GM21619 (cell line): ENCODE results near the gene C1QTNF12.
"Not testable (repeated sequence)": the region's sequence is repeated elsewhere in the genome, so short reads cannot be mapped to it uniquely, and the experiment has no call there.

Experiments used
- ATAC-seq: cut with Tn5 transposase; IDR thresholded peaks from one replicate; pipeline ENCODE4 v1.9.1; 2021; ENCODE audit not compliant: unreplicated experiment

C1QTNF12 gene

DNA sequence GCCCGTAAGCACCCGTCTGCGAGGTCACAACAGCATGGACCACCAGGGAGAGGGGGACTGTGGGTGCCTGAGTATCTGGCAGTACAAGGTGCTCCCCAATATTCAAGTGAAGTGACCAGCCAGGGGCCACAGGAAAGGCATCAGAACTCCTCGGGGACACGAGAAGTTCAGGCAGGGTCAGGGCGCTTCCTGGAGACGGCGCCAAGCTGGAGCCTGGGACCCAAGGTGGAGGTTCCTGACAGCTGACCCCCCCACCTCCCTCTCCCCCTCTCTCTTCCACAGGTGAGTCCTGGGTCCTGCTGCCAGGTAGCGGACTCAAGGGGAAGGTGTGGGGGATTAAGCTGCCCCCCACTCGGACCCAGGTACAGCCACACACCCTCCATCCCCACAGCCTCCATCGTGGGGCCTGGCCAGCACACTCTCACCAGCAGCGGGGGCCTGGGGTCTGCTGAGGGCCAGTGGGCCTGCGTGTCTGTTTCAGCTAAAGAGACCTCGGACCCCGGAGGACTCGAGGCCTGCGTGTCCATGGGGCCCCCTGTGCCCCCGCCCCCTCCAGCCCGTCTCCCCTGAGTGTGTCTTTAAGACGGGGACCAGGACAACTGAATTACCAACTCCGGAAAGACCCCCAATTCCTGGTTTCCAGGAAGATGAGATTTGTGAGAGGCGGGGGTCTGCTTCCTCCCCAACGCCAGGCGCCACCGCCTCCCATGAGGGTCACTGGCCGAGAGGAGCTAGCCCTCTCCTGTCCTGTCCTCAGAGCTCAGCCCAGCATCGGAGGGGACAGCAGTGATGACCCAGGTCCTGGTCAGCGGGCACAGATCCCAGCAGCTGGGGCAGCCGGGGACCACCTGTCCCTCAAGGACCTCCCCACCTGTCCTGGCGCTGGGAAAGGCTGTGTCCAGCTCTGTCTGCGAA, 46.3 kb downstream of the C1QTNF12 start:
- no peak for ATAC-seq

DNA sequence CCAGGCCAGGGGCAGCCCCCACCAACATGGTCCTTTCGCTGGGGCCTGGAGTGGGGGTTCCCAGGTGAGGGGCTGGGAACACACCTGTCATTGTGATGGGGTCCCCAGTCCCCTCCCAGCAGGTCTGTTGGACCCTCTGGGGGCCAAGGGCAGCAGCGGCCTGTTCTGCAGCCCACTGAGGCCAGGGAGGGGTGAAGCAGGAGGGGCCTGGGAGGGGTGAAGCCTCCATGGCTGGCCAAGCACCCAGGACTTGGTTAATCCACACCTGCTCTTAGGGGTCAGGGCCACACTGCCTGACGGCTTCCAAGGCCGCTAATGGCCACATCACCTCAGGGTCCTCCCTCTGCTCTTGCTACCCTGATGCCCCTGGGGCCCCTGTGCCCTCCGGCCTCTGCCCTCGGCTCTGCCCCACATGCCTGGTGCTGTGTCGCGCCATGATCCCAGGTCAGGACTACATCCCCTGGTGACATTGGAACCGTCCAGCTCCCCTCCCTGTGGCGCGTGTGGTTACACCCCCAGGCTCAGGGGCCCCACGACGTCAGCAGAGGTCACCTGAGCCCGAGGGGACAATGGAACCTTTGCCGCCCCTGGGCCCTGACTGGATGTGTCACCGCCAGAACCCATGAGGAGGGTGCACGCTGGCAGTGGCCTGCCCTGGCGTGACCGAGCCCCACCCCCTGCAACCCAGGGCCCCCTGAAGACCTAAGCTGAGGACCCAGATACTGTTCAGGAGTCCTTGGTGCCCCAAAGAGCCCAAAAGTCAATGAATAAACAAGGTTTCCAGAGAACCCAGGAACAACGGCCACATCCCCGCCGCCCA, 47.2 kb downstream of the C1QTNF12 start:
- ATAC-seq, result no peak

DNA sequence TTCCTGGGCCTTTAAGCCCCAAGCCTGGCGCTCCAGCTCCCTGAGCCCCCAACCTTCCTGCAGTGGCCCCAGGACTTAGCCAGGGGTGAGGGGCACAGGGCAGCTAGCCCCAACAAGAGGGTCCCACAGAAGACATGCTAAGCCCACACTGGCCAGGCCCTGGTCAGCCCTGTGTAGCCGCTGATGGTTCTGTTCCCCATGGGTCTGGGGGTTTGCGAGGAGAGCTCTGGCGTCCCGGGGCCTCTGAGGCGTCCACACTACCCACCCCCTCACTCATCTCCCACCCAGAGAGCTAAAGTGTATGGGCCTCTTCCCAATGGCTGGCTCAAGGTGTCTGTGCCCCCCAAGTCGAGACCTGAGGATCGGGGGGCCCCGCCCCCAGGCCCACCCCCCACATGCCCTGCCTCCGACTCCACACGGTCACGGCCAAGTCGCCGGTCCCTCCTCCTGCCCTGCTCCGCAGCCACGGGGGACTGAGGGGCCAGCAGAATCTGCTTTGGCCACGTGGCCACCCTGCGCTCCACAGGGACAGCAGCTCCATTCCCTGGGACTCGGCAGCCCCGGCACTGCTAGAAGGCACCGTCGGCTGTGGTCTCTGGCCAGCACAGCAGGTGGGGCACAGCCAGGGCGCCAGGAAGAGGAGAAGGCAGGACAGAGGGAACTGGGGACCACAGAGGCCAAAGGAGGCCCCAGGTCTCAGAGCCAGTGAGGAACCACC, 47.9 kb downstream of the C1QTNF12 start:
- ATAC-seq, result no peak

DNA sequence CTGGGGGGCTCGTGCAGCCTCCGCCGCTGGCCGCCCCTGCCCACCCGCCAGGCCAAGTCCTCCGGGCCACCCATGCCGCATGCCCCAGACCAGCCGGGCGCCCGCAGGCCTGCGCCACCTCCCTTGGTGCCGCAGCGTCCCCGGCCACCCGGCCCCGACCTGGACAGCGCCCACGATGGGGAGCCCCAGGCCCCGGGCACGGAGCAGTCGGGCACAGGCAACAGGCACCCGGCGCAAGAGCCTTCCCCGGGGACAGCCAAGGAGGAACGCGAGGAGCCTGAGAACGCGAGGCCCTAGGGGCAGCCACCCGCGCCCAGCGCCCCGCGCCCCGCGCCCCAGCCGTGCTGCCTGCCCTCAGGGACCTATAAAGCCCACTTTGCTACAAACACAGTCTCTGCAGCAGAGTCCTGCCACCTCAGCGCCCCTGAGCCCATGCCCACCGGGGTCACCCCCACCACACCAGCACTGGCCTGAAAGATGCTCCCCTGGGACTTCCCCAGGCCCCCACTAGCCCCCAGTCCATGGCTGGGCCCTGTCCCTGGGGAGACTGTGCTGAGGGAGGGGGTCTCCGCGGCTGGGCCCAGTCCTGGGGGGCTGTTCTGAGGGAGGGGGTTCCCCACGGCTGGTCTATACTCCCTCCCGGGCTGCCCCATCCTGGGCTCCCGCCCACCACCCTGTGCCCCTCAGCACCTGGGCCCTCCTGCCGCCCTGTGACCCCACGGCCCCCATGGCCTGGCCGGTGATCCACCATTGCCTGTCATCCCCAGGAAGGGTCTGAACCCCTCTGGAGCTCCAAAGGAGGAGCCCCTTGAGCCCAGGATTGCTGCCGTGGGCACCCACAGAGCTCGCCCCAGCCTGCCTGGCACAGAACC, 48.7 kb downstream of the C1QTNF12 start:
- no peak for ATAC-seq

DNA sequence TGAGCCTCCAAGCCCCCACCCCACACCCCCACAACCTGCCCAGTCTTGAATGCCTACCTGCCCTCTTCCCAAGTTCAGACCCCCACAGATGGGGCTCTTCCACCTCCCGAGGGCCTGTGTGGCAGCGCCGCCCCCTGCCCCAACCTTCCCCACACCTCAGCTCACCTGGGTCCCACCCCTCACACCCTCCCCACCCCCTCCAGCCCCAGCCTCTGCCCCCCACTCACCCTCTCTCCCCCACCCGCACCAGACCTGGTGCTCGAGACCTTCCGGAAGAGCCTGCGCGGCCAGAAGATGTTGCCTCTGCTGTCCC, 49.4 kb downstream of the C1QTNF12 start:
- ATAC-seq, result no peak

DNA sequence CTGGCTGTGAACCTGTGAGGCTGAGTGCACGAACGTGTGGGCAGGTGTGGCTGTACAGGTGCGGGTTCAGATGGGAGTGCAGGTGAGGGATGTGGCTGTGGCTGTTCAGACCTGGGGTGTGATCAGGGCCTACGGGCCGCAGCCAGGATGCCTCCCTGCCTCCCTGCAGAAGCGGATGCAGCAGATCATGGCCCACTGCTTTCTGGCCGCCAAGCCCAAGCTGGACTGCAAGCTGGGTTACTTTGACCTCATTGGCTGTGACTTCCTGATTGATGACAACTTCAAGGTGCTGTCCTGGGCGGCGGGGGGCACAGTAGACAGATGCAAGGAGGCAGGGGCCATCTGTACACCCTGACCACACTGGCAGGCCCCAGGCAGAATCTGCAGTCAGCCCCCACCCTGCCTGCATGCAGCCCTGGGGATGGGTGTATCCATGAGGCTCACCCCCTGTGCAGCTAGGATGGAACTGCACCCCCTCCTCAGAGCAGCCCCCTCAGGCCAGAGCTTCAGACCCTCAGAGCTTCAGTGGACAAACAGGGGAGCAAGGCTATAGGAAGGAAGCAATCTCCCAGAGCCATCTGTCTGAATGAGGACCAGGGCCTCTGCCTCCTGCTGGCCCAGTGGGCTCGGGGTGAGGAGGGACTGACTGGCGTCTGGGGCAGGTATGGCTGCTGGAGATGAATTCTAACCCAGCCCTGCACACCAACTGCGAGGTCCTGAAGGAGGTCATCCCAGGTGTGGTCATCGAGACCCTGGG, 49.9 kb downstream of the C1QTNF12 start:
- ATAC-seq, result no peak

DNA sequence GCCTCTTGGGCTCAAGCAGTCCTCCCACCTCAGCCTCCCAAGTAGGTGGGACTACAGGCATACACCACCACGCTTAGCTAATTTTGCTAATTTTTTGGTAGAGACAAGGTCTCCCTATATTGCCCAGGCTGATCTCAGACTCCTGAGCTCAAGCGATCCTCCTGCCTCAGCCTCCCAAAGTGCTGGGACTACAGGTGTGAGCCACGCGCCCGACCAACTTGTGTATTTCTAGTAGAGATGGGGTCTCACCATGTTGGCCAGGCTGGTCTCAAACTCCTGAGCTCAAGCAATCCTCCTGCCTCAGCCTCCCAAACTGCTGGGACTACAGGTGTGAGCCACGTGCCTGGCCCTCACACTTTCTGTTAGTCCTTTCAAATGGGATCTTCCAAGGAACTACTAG, 50.8 kb downstream of the C1QTNF12 start:
- ATAC-seq, result not testable (repeated sequence)

DNA sequence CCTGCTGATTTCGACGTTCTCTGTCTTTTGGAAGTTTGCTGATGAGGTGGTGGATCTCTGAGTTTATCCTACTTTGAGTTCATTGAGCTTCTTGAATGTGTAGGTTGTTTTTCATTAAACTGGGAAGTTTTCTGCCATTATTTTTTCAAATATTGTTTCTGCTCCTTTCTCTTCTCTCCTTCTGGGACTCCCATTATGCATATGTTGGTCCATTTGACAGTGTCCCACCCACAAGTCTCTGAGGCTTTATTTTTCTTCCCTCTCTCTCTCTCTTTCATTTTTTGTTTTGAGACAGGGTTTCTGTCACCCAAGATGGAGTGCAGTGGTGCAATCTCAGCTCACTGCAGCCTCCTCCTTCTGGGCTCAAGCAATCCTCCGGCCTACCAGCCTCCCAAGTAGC, 51.8 kb downstream of the C1QTNF12 start:
- no peak for ATAC-seq
